Measurements from ENCODE around the gene CD300LB. TPM values are rescaled to one million over a fixed set of nuclear protein-coding genes. Genes with fewer than 3 reads are reported as not detected.
A peak's percentile ranks its signal among the peaks of the same experiment; 100 is the strongest.

The CD300LB gene
- total and polyA plus RNA-seq, 2 donors from 2014 or later, result 0.91 TPM; not detected in 1

DNA sequence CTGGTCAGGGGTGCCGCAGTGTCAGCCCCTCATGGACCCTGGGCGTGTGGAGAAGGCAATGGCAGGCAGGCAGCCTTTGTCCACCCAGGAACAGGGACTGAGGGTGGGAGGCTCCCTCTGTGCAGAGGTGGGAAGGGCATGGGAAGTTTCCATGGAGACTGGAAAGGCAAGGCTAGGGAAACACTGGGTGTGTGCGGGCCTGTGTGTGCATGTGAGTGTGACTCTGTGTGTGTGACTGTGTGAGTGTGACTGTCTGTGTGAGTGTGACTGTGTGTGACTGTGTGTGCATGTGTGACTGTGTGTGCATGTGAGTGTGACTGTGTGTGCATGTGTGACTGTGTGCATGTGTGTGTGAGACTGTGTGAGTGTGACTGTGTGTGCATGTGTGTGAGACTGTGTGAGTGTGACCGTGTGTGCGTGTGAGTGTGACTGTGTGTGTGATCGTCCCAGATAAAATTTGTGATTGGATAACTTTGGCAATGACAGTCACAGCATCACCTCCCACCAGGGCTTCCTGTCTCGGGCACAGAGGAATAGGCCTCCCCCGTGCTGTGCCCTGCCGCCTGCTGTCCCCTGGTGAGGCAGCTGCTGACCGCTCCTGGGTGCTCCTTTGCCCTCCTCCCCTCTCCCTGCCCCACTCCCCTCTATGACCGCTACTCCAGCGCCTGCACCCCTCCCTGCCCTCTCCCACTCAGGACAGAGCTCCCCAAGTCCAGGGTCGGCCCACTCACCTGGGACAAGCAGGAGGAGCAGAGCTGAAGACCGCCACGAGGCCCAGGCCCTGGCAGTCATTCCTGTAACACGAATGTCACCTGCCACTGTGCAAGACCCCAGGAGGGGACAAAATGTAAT is 13.9 kb upstream of the CD300LB start:
- H3K4me3 ChIP-seq (ENCODE audit: low read length in 3 of 3), result peak overlapping the region in 1 of 3 donors; percentile 31
- FAIRE-seq (no peak), DNase-seq (peak in 4 of 5 donors; percentile 21 to 80 (median 26))
- H3K27ac ChIP-seq (ENCODE audit: low read depth in 2 of 2, low read length in 2 of 2), result no peak overlapping the region
- no peaks in the 10 kb centered on the region for H3K36me3 ChIP-seq (ENCODE audit: control insufficient read depth in 2 of 3, insufficient read depth in 3 of 3, low read length in 3 of 3)
- H3K4me1 ChIP-seq (ENCODE audit: control insufficient read depth in 2 of 3, insufficient read depth in 2 of 3, low read depth in 1 of 3, low read length in 3 of 3), result no peaks in the 10 kb centered on the region
- no peak for TF ChIP-seq CTCF (IDR thresholded peaks at IDR 0.05; ENCODE audit: borderline replicate concordance, extremely low read depth, insufficient read depth)
- H3K9ac ChIP-seq (ENCODE audit: low read length in 3 of 3), result no peak overlapping the region
- H3K9me3 ChIP-seq (ENCODE audit: control insufficient read depth in 2 of 3, insufficient read depth in 1 of 3, low read length in 3 of 3), result no peaks in the 10 kb centered on the region
- intact Hi-C loops (cut with DNase I), result no loop called here
- no peaks in the 10 kb centered on the region for H3K27me3 ChIP-seq (ENCODE audit: control insufficient read depth, insufficient read depth, low read length)

DNA sequence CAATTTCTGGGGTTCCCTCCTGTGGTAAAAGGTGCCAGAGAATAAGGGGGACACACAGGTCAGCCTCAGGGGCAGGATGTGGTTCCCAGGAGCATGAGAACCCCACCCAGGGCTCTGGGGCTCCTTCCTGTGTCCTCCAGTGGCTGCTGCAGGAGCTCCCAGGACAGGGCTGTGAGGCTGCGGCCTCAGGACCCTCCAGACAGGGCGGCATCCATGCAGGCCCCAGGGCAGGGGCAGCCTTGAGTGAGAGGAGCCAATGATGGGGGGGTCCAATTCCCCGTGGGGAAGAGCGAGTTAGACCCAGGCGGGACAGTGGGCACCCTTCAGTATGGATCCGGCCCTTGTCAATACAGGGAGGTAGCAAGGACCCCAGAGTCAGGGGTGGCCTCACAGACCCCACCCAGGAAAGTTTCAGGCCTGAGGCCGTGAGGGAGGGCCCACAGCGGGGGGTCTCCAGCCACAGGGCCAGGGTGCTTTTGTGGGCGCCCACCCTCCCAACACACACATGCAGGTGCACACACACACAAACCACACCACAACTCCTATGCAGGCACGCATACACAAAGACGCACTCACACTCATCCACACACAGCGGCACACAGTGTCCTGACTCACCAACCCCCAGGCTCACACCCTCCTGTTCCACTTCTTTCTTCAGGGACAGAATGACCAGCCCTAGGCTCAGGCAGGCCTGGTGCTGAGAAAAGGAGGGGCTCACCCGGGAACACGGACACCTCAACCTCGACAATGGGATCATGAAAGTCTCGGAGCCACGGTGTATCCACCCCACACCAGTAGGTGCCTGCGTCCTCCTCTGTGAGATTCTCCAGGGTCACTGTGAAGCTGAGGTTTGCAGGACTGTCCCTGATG is 12.9 kb upstream of the CD300LB start:
- no peak overlapping the region for H3K9ac ChIP-seq (ENCODE audit: low read length in 3 of 3)
- intact Hi-C loops (cut with DNase I), result no loop called here
- H3K27me3 ChIP-seq (ENCODE audit: control insufficient read depth, insufficient read depth, low read length), result no peaks in the 10 kb centered on the region
- H3K36me3 ChIP-seq (ENCODE audit: control insufficient read depth in 2 of 3, insufficient read depth in 3 of 3, low read length in 3 of 3), result no peaks in the 10 kb centered on the region
- no peak overlapping the region for H3K27ac ChIP-seq (ENCODE audit: low read depth in 2 of 2, low read length in 2 of 2)
- no peaks in the 10 kb centered on the region for H3K9me3 ChIP-seq (ENCODE audit: control insufficient read depth in 2 of 3, insufficient read depth in 1 of 3, low read length in 3 of 3)
- TF ChIP-seq CTCF (IDR thresholded peaks at IDR 0.05; ENCODE audit: borderline replicate concordance, extremely low read depth, insufficient read depth), result no peak
- H3K4me3 ChIP-seq (ENCODE audit: low read length in 3 of 3), result no peak overlapping the region
- H3K4me1 ChIP-seq (ENCODE audit: control insufficient read depth in 2 of 3, insufficient read depth in 2 of 3, low read depth in 1 of 3, low read length in 3 of 3), result no peaks in the 10 kb centered on the region
- FAIRE-seq (no peak), DNase-seq (peak in 1 of 5 donors; percentile 61)

DNA sequence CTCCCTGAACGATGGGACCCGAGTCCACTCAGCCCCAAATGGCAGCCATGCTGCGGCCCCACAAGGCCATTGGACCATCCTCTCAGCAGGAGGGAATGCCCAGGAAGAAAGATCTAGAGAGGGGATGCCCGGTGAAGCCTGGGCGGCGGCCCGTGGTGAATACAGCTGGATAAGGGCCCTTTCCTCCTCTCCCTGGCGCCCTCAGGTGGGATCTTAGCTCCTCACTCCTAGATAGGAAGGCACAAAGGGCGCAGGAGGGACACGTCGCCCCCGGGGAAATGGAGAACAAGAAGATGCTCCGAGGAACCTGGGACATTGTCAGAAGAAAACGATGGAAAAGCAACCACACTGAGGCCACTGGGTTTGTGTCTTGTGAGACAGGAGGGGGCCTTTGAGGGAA is 12.1 kb upstream of the CD300LB start:
- Histone ChIP-seq H3K36me3 (ENCODE audit: control insufficient read depth in 2 of 3, insufficient read depth in 3 of 3, low read length in 3 of 3) (no peaks in the 10 kb centered on the region), H3K27me3 (ENCODE audit: control insufficient read depth, insufficient read depth, low read length) (no peaks in the 10 kb centered on the region), H3K4me1 (ENCODE audit: control insufficient read depth in 2 of 3, insufficient read depth in 2 of 3, low read depth in 1 of 3, low read length in 3 of 3) (no peaks in the 10 kb centered on the region), H3K9me3 (ENCODE audit: control insufficient read depth in 2 of 3, insufficient read depth in 1 of 3, low read length in 3 of 3) (no peaks in the 10 kb centered on the region), H3K27ac (ENCODE audit: low read depth in 2 of 2, low read length in 2 of 2) (no peak overlapping the region), H3K9ac (ENCODE audit: low read length in 3 of 3) (no peak overlapping the region), H3K4me3 (ENCODE audit: low read length in 3 of 3) (no peak overlapping the region)
- intact Hi-C loops (cut with DNase I), result no loop called here
- TF ChIP-seq CTCF (IDR thresholded peaks at IDR 0.05; ENCODE audit: borderline replicate concordance, extremely low read depth, insufficient read depth), result no peak
- DNase-seq (no peak), FAIRE-seq (no peak)
